Activated CD8-positive, alpha-beta memory T cell treated with anti-CD3 and anti-CD28 coated beads, Interleukin-2, amount 50 U/mL, for 1 hour (primary cell): Measurements from ENCODE around the gene BCL2L15.
A peak's percentile ranks its signal among the peaks of the same experiment; 100 is the strongest.
"Not testable (repeated sequence)": the region's sequence is repeated elsewhere in the genome, so short reads cannot be mapped to it uniquely, and the experiment has no call there.

Source experiments
- DNase-seq: peaks from one replicate; pipeline ENCODE4 v3.0.0-alpha.2; 2020; ENCODE audit errors: extremely low read depth

Gene BCL2L15

GRCh38 chr1:113871597-113872113, 15.7 kb downstream of the BCL2L15 start, which contains the start of gene PTPN22:
Gene PTPN22 (minus strand): TSS chr1:113871712.
- DNase-seq = peak; percentile 73

- DNase-seq = no peak
Measured at GRCh38 chr1:113870778-113871177, 16.6 kb downstream of the BCL2L15 start.

- no peak for DNase-seq
Measured at GRCh38 chr1:113868387-113869083, 18.8 kb downstream of the BCL2L15 start.

GRCh38 chr1:113861641-113862040, 25.7 kb downstream of the BCL2L15 start:
- no peak for DNase-seq

GRCh38 chr1:113860891-113861290, 26.5 kb downstream of the BCL2L15 start:
- no peak for DNase-seq

- DNase-seq = no peak
Measured at GRCh38 chr1:113859478-113860175, 27.8 kb downstream of the BCL2L15 start.

- DNase-seq = no peak
Measured at GRCh38 chr1:113858982-113859381, 28.4 kb downstream of the BCL2L15 start.

- DNase-seq = no peak
Measured at GRCh38 chr1:113858418-113858817, 29.0 kb downstream of the BCL2L15 start.

- no peak for DNase-seq
Measured at GRCh38 chr1:113857776-113858175, 29.6 kb downstream of the BCL2L15 start.

- no peak for DNase-seq
Measured at GRCh38 chr1:113856401-113856790, 31.0 kb downstream of the BCL2L15 start.

GRCh38 chr1:113855630-113856400, 31.6 kb downstream of the BCL2L15 start:
- no peak for DNase-seq

GRCh38 chr1:113854234-113854633, 33.1 kb downstream of the BCL2L15 start:
- DNase-seq = no peak

- not testable (repeated sequence) for DNase-seq
Measured at GRCh38 chr1:113852694-113853093, 34.7 kb downstream of the BCL2L15 start.

GRCh38 chr1:113850127-113850796, 37.1 kb downstream of the BCL2L15 start:
- DNase-seq = no peak

- DNase-seq = no peak
Measured at GRCh38 chr1:113849072-113849471, 38.3 kb downstream of the BCL2L15 start.

GRCh38 chr1:113846391-113847035, 40.9 kb downstream of the BCL2L15 start:
- no peak for DNase-seq

- DNase-seq = no peak
Measured at GRCh38 chr1:113836534-113836933, 50.8 kb downstream of the BCL2L15 start.

GRCh38 chr1:113835686-113836290, 51.6 kb downstream of the BCL2L15 start:
- DNase-seq = peak; percentile 8

GRCh38 chr1:113834716-113835115, 52.7 kb downstream of the BCL2L15 start:
- DNase-seq = no peak
